Activated CD4-positive, alpha-beta T cell treated with anti-CD3 and anti-CD28 coated beads, Interleukin-10, Interleukin-2, amounts not matched to agents 100 ng/mL and 50 ng/mL, durations not matched to agents 16 hours and 8 hours (primary cell): Measurements from ENCODE around the gene SVOPL.
A peak's percentile ranks its signal among the peaks of the same experiment; 100 is the strongest.
"Not testable (repeated sequence)": the region's sequence is repeated elsewhere in the genome, so short reads cannot be mapped to it uniquely, and the experiment has no call there.

Experiments used
- DNase-seq: peaks from one replicate; pipeline ENCODE4 v3.0.0-alpha.2; 2020

The SVOPL gene

GRCh38 chr7:138700857-138701536 lies at the start of gene SVOPL:
Gene SVOPL (minus strand): TSS chr7:138701362. CDS start chr7:138679045, 22,317 bp downstream.
- no peak for DNase-seq

GRCh38 chr7:138750473-138750872 lies 49.3 kb upstream of the SVOPL start:
- no peak for DNase-seq

DNA sequence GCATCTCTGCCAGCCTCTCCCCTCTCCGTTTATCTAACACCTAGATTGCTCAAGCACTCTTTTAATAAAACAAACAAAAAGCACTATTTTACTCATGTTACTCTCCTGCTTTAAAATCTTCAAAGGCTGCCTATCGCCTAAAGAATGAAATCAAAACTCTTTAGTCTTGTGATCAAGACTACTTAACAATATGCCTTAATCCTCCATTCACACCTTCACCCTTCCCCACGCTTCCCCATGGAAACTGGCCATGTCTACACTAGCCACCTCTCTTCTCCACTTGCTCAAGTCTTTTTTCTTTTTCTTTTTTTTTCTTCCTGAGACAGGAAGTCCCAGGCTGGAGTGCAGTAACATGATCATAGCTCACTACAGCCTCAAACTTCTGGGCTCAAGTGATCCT lies 48.8 kb upstream of the SVOPL start:
- DNase-seq: no peak

DNA sequence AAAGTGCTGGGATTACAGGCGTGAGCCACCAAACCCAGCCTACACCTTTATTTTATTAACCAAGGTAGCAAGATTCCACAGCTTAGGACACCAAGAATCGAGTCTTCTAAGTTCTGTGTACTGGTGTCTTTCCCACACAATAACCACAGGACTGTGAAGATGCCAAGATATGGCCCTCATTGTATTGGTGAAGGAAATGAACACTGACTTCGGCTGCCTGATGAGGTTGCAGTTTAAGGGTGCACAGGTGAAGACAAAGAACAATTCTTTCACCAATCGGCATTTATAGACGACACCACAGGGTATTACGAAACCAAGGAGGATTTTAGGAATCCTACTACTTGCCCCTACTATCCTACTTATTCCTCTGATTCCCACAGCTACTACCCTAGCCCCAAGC lies 47.5 kb upstream of the SVOPL start:
- DNase-seq: no peak

DNA sequence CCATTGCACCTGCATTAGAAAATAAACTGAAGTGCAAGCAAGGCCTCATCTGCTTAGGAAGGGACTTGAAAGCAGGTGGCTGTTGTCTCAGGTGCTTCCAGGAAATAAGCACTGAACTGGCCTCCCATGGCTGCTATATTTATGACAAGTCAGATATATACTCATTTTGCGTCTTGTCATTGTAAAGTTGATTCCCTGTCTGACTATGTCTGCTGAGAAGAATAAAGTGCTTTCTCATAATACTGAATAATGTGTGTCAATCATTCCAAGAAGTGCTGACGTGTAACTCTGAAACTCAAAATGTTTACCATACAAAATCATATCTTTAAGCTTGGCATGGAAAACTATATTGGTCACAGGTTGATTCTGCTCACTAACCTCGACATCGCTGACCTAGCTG lies 44.9 kb upstream of the SVOPL start:
- peak; percentile 88 for DNase-seq

GRCh38 chr7:138745189-138745588 lies 44.0 kb upstream of the SVOPL start:
- DNase-seq: peak; percentile 37

DNA sequence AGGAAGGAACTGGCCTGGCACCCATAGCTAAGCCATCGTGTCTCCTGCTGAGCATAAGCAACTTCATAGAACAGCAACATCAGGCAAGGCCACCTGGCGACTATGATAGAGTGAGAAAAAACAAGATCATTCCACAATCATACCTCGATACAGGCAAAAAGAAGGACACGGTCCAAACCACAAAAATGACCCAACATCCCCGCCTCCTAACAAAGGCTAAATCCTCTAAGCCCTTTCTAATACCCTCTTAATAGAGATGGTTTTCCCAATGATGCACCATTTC lies 40.2 kb upstream of the SVOPL start:
- DNase-seq: no peak

- no peak for DNase-seq
These were observed 38.7 kb upstream of the SVOPL start for GRCh38 chr7:138739859-138740258.

DNA sequence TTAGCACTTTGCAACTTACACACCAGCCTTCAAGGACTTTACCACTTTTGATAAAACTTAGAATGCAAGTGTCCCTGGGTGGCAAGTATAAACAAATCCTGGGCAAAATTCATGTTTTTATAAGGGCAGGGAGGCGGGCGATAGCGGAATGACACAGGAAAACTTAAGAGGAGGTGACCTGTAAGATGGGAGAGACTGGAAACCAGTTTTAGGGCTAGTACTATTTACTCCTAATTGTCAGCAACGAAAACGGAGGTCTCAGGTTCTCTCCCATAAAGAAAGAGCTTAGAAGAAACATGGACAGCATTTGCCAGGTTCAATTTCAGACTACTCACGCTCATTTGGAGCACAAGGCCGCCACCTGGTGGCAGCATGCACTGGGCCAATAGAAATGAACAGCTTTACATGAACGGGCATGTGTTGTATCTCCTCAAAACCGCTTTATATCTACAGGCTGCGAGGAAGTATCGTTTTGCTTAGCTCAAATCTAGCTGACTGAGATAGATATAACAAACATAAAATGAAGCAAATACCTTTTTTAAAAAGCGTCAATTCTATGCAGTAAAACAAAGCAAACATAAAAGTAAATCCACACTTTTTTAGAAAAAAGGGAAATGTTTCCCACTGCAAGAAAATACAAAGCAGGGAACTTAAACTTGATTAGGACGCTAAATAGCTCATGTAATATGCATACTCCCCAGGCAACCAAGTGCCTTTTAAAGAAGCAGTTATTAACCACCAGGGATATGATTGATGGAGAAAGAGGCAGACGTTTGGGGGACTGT lies 37.6 kb upstream of the SVOPL start:
- peak; percentile 87 for DNase-seq

DNA sequence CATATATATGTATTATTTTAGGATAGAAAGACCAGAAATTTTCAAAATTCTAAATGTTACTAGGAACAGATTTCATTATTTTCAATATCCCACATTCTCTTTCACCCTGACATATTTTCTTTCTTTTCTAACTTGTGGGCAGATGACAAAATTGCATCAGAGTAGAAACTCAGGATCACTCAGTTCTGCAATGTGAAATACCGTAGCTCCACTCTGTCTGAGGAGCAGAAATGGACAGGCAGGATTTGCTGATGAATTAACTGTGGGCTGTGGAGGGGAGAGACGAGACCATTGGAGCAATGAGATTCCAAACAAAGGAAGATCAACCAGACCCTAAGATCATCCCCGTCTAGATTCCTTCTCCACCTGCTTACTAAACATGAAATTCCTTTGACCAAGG lies 37.0 kb upstream of the SVOPL start:
- DNase-seq: no peak

- DNase-seq: no peak
These were observed 34.2 kb upstream of the SVOPL start for GRCh38 chr7:138735399-138735798.

DNA sequence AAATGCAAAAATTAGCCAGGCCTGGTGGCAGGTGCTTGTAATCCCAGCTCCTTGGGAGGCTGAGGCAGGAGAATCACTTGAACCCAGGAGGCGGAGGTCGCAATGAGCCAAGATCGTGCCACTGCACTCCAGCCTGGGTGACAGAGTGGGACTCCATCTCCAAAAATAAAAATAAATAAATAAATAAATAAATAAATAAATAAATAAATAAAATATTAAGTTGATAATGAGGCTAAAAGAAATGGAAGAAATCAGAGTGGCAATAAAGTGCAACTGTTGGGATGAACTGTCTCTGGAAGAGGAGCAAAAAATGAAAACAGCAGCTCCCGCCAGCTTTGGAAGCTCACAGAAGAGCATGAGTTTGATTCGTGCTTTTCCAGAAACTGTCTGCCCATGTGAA lies 30.6 kb upstream of the SVOPL start:
- DNase-seq: not testable (repeated sequence)

GRCh38 chr7:138729444-138729843 lies 28.3 kb upstream of the SVOPL start:
- DNase-seq: no peak

DNA sequence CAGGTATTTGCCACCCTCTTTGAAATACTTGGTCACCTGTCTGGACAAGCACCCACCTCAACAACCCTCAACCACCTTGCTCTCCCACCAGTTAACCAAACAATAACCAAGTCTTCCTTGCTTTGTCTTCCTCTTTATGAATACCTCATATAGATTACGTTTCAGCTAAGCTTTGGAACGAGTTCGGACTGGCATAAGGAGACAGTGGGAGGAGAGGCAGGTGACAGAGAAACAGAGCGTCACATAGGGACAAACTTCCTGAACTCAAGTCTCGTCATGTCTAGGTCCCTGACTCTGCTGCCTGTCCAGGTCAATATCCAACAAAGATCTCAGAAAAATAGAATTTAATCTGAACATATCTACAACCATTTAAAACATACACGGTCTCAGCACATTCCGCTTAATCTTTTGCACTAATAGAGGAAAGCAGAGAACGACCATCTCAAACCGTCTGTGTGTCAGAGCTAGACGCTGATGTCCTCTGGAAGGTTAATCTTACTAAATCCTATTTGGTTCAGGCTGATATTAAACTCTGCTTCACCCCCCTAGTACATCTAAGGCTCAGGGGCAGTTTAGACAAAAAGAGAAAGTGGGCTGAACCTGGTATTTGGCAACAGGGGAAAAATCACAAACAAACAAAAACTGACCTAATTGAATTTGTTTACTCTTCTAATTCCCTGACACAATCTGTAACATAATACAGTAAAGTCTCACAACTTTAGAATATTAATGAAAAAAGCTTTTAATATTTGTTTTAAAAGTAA lies 26.4 kb upstream of the SVOPL start:
- no peak for DNase-seq

- no peak for DNase-seq
These were observed 25.1 kb upstream of the SVOPL start for GRCh38 chr7:138726288-138726687.

- no peak for DNase-seq
These were observed 19.1 kb upstream of the SVOPL start for GRCh38 chr7:138720286-138720685.

DNA sequence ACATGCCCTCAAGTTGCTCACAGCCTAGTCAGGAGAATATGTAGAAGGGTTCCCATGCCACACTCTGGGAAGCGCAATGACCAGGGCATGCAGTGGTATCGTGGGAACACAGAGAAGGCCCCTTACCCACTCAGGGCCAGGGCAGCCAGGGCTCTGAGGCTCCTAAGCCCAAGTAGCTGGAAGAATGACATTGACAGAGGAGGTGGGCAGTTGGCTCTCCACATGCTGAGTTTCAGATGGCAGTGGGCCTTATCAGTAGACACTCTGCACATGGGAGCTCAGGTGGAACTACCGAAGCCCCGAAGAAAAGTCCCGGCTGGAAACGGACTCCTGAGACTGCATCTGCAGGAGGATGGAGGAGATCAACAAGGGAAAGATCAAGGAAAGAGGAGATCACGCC lies 15.7 kb upstream of the SVOPL start:
- DNase-seq: no peak

- DNase-seq: peak; percentile 44
These were observed 12.0 kb upstream of the SVOPL start for GRCh38 chr7:138713191-138713590.

DNA sequence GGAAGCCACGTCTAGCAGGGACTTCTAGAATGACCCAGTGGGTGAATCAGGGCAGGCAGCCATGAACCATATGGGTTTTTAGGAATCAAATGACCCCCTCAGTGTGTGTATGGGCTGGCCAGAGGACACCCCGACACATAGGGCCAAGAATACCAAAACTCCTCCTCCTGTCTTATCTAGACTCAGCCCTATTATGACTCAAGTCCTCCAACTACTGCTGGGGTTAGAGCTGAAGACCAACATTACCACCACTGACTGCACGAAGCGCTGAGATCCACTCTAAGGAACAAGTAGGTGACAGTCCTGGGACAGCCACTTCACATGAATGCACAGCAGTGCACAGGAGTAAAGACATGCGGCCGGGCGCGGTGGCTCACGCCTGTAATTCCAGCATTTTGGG lies 11.5 kb upstream of the SVOPL start:
- DNase-seq: no peak

DNA sequence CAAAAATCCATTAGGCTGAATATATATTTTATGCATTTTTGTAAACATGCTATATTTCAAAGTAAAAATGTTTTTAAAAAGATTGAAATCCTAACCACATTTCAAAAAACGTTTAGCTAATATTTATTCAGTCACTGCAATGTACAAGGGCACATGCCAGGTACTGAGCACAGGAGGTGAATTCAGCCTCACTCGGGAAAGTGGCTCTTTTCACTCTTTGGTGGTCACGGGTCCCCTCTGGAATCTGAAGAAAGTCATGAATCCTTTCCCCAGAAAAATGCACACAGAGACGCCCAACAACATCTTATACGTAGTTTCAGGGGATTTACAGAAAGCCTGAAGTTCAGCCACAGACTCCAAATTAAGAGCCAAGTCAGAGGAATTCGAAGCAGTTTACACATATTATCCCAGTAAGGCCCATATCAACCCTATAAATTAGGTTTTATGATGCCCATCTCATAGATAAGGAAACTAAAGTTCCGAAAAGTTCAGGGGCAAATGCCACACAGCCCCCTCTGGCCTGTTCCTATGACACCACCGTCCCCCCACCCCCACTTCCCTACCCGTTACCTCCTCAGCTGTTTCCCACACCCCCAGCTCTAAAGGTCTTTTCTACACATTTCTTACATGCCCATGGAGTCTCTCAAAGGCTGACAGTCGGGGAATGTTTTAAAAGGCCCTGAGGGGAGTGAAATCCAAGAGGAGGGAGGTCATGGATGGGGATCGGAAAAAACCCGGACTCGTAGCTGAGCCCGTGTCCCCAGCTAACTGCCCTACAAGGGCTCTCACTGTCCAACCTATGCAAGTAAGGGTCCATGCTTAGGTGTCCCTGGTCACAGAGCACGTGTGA lies 9.6 kb upstream of the SVOPL start:
- no peak for DNase-seq

DNA sequence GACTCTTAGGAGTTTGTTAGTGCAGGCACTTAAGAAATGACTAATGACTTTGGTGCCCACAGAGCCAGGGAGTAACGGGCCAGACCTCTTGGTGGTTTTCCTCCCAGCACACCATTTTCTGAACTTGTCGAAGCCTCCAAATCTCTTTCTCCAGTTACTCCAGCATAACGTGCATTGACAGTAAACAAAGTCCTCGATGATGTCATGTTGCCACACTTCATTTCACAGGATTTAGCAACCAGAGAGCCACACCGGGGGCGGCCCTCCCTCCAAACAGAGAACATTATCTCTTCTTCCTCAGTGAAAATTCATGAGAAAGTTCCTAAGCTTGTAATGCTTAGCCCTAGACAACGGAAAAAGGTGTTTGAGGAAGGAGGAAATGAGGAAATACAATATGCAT lies 4.0 kb upstream of the SVOPL start:
- DNase-seq: no peak

DNA sequence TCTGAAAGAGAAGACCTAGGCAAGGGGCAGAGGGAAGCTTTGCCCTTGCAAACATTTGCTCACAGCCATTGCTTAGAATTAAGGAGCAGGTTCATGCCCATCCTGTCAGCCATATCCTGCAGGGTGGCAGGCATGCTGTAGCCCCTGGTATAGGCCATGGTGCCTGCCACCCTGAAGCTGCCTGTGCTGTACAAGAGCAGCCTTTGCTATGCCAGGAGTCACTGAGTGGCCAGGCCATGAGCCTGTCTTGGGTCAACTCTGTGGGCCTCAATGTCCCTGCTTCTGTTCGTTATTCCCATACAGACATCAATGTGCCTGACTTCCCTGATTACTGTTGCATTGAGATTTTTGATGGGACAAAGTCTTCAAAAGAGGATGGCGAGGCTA lies 368 bp upstream of the SVOPL start:
- no peak for DNase-seq

- no peak for DNase-seq
These were observed 1.5 kb downstream of the SVOPL start for GRCh38 chr7:138699661-138700060.
